ENCODE measurements around the gene ELP4. TPM values are rescaled to one million over a fixed set of nuclear protein-coding genes. Genes with fewer than 3 reads are reported as not detected.

The ELP4 gene
- total and polyA plus RNA-seq, 12 donors, result 9.8 to 19.5 (median 15.9) TPM

DNA sequence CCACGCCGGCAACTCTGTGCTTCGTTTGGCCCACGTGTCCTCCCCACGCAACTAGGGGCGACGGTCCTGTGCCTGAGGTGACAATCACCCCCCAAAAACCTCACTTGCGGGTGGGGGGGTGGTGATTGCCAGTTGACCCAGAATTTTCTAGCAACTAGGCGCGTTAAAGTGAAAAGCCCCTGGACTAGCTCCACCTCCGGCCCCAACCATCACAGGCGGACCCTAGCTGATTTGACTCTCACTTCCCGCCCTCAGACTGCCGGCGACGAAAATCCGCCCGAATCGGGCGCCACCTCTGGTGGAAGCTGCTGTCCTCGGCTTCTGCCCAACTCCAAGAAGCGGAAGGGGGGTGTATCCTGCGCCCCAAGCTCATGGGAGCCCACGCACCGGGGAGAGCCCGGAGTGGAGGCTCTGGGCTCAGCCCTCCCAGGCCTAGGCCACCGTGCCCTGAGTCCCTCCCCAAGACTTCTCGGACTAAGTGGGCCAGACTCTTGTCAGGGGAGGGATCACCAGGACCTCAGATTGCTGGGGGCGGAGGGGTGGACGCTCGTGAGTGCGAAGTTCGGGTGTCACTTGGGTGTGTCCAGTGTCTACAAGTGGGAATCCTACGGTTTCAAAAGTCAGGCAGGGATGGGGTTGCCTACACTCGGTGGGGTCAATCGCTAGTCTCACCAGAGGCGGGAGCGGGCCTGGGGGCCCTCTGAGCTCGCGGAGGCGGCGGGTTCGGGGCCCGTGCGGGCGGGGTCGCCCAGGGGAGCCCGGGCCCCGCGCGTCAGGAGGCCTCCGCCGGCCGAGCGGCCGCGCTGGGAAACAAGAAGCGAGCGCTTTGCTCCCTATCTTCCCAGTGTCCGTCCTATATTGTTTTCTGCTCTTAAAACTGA lies 289.2 kb downstream of the ELP4 start:
- intact Hi-C loops (cut with DNase I), result no loop called here
- ATAC-seq (peak in 6 of 8 donors; percentile 16 to 53 (median 34)), DNase-seq (no peak)
- Histone ChIP-seq H3K9me3 (no peaks in the 10 kb centered on the region), H3K4me3 (peak overlapping the region in 1 of 10 donors; percentile 2), H3K27ac (no peak overlapping the region), H3K27me3 (peaks cover 55 to 96% (median 89%) of the 10 kb centered on the region in 7 donors), H3K36me3 (no peaks in the 10 kb centered on the region), H3K4me1 (peaks cover 0 to 33% (median 21%) of the 10 kb centered on the region in 9 donors)
- 2% methylated on average over 60 of the region's 60 CpGs for WGBS, 2 donors
- peak in 5 of 9 donors; percentile 6 to 33 (median 21) for TF ChIP-seq CTCF (IDR thresholded peaks at IDR 0.05)

DNA sequence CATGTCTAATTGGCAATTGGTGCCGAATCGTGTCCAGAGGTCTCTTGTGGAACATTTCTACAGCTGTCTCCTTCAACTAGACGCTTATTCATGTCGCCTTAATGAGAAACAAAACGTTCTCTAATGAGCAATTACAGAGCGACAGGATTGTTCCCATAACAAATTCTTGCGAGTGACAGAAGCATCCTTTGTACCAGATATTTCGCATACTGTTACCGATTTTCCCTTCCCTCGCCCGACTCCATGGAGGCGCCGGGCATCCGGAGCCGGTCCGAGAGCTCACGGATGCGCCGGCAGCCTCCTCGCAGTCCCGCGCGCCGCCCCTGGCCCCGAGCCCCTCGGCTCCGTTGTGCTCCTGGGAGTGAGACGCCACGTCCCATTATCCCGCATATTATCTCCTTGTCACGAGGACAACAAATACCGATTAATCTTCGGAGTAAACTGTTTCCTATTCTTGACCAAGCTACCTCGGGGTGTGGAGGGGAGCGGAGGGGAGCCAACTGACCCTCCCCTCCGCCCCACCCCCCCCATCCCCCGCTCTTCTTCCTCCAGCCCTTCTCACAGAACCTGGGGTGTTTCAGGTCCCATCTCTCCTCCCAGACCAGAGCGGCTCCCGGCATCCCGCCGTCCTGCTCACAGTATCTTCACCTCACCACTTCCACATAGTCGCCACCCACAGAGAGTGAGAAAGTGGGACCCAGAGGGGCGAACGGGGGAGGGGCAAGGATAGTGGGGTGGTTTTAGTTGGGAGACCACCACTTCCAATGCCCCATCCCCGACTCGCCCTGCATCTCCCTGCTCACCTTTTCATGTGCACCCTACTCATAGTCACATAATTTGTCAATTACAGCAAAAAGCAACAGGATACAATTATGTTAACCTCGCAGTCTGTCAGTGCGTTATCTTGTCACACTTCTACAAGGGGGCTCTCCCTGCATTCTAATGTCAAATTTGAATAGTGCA lies 290.1 kb downstream of the ELP4 start:
- DNase-seq, result no peak
- intact Hi-C loops (cut with DNase I), result no loop called here
- TF ChIP-seq CTCF (IDR thresholded peaks at IDR 0.05), result no peak
- peak overlapping the region in 1 of 10 donors; percentile 2 for H3K4me3 ChIP-seq
- 2 to 4% methylated on average over 48 of the region's 48 CpGs for WGBS, 2 donors
- peaks cover 55 to 100% (median 95%) of the 10 kb centered on the region in 7 donors for H3K27me3 ChIP-seq
- no peak for ATAC-seq
- H3K9me3 ChIP-seq, result no peaks in the 10 kb centered on the region
- H3K27ac ChIP-seq, result no peak overlapping the region
- peaks cover 7 to 42% (median 27%) of the 10 kb centered on the region in 9 donors for H3K4me1 ChIP-seq
- H3K36me3 ChIP-seq, result no peaks in the 10 kb centered on the region

DNA sequence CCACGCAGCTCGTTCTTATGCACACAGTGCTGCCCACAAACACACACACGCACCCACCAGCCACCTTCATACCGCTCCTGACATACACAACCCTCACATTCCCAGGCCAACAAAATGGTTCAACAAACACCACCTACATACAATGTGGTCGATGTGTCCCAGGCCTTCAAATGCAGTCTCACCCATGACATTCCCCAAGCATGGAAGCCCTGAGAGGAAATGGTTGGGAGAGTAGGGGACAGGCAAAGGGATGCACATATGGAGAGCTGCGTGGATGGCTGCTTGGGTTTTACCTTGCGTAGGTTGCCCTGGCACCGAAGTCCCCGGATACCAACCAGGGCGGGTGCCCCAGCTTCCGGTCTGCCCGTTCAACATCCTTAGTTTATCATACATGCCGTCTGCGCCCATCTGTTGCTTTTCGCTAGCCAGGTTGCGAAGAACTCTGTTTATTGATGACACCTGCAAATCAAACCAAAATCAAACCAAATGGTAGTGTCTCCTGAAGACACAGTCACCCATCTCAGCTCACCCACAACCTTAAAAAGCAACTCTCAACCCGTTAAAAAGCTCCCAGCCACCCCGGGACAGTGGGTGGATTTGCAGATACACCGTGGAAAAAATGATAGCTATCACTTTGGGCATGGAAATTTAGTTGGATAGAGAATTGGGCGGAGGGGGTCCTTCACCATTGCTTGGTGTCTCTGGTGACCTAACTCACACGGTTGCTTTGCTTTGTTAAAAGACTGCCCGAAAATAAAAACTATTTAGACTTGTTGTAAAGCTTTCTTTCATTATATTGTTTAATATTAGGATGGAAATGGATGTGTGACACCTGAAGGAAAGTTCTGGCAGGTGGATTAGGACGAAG lies 291.1 kb downstream of the ELP4 start:
- H3K4me3 ChIP-seq, result no peak overlapping the region
- H3K27ac ChIP-seq, result no peak overlapping the region
- peaks cover 7 to 51% (median 36%) of the 10 kb centered on the region in 9 donors for H3K4me1 ChIP-seq
- no peaks in the 10 kb centered on the region for H3K36me3 ChIP-seq
- no peaks in the 10 kb centered on the region for H3K9me3 ChIP-seq
- ATAC-seq, result no peak
- DNase-seq, result no peak
- intact Hi-C loops (cut with DNase I), result no loop called here
- no peak for TF ChIP-seq CTCF (IDR thresholded peaks at IDR 0.05)
- WGBS, 2 donors, result 7 to 9% methylated on average over 23 of the region's 23 CpGs
- peaks cover 65 to 100% (median 100%) of the 10 kb centered on the region in 7 donors for H3K27me3 ChIP-seq
